SU-DHL-6 (cell line): ENCODE data around the gene G2E3.
A peak's percentile ranks its signal among the peaks of the same experiment; 100 is the strongest.
"Not testable (repeated sequence)": the region's sequence is repeated elsewhere in the genome, so short reads cannot be mapped to it uniquely, and the experiment has no call there.

Experiments used
- H2AFZ ChIP-seq: fragments of 200-600 bp; sonication (generic); 2 replicates; pipeline ENCODE4 v1.6.1; 2014; ENCODE audit warnings: low read depth, mild to moderate bottlenecking, moderate library complexity, mixed read lengths, antibody characterized with exemption, low read length; ENCODE audit not compliant: severe bottlenecking
- H3F3A ChIP-seq: fragments of 200-600 bp; shearing (Covaris generic); 2 replicates; pipeline ENCODE4 v1.6.0; 2016; ENCODE audit warnings: antibody characterized with exemption, mild to moderate bottlenecking; ENCODE audit not compliant: insufficient read depth
- H3K27ac ChIP-seq: fragments of 200-600 bp; sonication (generic); 2 replicates; pipeline ENCODE4 v1.5.1; 2016; ENCODE audit warnings: low read depth, mild to moderate bottlenecking, low read length, moderate library complexity, mixed read lengths
- H3K27me3 ChIP-seq: fragments of 200-600 bp; sonication (generic), shearing (Covaris generic); 2 replicates; pipeline ENCODE4 v1.6.0; 2014; ENCODE audit warnings: mild to moderate bottlenecking, low read length
- H3K36me3 ChIP-seq: fragments of 200-600 bp; sonication (generic); 2 replicates; pipeline ENCODE4 v1.6.1; 2014; ENCODE audit warnings: mild to moderate bottlenecking, low read length, mixed read lengths
- H3K4me2 ChIP-seq: fragments of 300-600, 200-600 bp; shearing (Covaris generic), sonication (generic); 2 replicates; pipeline ENCODE4 v1.6.0; 2014; ENCODE audit warnings: low read length, low read depth, mild to moderate bottlenecking; ENCODE audit not compliant: poor library complexity, severe bottlenecking
- H3K4me3 ChIP-seq: fragments of 200-600 bp; sonication (generic); 2 replicates; pipeline ENCODE4 v1.5.1; 2014; ENCODE audit warnings: antibody characterized with exemption, low read length, mild to moderate bottlenecking, mixed read lengths; ENCODE audit not compliant: insufficient read depth, poor library complexity, severe bottlenecking
- H3K79me2 ChIP-seq: fragments of 200-600 bp; sonication (generic); 2 replicates; pipeline ENCODE4 v1.6.1; 2014; ENCODE audit warnings: mild to moderate bottlenecking, low read length, moderate library complexity; ENCODE audit not compliant: insufficient read depth
- H3K9ac ChIP-seq: fragments of 200-600 bp; sonication (generic); 2 replicates; pipeline ENCODE4 v1.7.0; 2014; ENCODE audit warnings: mild to moderate bottlenecking, low read length
- H3K9me2 ChIP-seq: fragments of 200-600 bp; sonication (generic); replicated peaks from 2 replicates; pipeline ENCODE4 v1.6.1; 2014; ENCODE audit warnings: low read length; ENCODE audit not compliant: insufficient read depth
- H3K9me3 ChIP-seq: fragments of 200-600 bp; sonication (generic); 2 replicates; pipeline ENCODE4 v1.6.1; 2014; ENCODE audit warnings: low read length, mixed read lengths; ENCODE audit not compliant: insufficient read depth
- H4K20me1 ChIP-seq: fragments of 200-600 bp; sonication (generic); 2 replicates; pipeline ENCODE4 v1.6.1; 2014; ENCODE audit warnings: low read depth, mild to moderate bottlenecking, antibody characterized with exemption, low read length, moderate library complexity, mixed read lengths
- EZH2phosphoT487 ChIP-seq: fragments of 200-600 bp; sonication (generic), shearing (Covaris generic); conservative IDR thresholded peaks from 2 replicates; pipeline ENCODE4 v1.6.1; 2018; ENCODE audit warnings: mild to moderate bottlenecking, antibody characterized with exemption, low read length, moderate library complexity, mixed read lengths
- TF ChIP-seq, protein P1 (sequence below): fragments of 200-600 bp; sonication (generic); IDR thresholded peaks from one replicate; pipeline ENCODE4 v1.5.1; 2017; ENCODE audit warnings: antibody characterized with exemption, mild to moderate bottlenecking, low read length, moderate library complexity; ENCODE audit not compliant: insufficient read depth, poor library complexity, severe bottlenecking

The G2E3 gene

DNA sequence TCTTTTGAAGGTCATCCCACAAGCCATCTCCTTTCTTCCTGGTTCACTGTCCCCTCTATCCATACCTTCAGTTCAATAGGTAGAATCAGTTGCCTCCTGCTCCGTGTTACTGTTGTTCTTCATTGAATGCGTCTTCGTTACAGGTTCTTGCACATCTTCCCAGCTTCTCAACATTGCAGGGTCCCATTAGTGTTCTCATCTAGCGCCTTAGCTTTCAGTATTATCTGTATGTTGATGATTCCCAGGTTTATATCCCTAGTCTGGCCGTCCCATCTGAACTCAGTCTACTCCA lies 65.1 kb downstream of the G2E3 start:
- Histone ChIP-seq H3K9me2 (no peaks in the 10 kb centered on the region), H3K4me2 (peak overlapping the region; percentile 98), H3K4me3 (no peak overlapping the region), H3K36me3 (no peaks in the 10 kb centered on the region; the same call in 1 of the 2 replicates), H4K20me1 (peaks cover 3% of the 10 kb centered on the region), H3K9me3 (no peaks in the 10 kb centered on the region), H3K79me2 (peaks cover 67% of the 10 kb centered on the region), H2AFZ (no peak overlapping the region), H3K27me3 (no peaks in the 10 kb centered on the region), H3K27ac (no peak overlapping the region), H3F3A (peaks cover 12% of the 10 kb centered on the region), H3K9ac (no peak overlapping the region)
- TF ChIP-seq, protein P1, sequence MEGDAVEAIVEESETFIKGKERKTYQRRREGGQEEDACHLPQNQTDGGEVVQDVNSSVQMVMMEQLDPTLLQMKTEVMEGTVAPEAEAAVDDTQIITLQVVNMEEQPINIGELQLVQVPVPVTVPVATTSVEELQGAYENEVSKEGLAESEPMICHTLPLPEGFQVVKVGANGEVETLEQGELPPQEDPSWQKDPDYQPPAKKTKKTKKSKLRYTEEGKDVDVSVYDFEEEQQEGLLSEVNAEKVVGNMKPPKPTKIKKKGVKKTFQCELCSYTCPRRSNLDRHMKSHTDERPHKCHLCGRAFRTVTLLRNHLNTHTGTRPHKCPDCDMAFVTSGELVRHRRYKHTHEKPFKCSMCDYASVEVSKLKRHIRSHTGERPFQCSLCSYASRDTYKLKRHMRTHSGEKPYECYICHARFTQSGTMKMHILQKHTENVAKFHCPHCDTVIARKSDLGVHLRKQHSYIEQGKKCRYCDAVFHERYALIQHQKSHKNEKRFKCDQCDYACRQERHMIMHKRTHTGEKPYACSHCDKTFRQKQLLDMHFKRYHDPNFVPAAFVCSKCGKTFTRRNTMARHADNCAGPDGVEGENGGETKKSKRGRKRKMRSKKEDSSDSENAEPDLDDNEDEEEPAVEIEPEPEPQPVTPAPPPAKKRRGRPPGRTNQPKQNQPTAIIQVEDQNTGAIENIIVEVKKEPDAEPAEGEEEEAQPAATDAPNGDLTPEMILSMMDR: no peak
- TF ChIP-seq EZH2phosphoT487: no peak

DNA sequence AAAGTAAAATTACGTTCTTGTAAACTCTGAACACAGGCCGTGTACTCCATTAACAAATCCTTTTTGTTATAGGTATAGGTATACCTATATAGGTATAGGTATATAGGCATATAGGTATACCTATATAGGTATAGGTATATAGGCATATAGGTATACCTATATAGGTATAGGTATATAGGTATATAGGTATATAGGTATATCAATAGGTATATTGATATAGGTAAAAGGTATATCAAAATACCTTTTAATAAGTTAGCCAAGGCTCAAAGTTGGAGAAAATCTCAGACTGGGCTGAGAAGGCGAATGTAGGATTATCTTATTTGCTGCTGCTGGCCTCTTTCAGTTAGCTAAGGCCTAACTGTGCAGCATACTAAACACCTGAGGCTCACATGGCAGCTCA lies 66.6 kb downstream of the G2E3 start:
- H3K9me3 ChIP-seq: no peaks in the 10 kb centered on the region
- no peak overlapping the region for H3K4me3 ChIP-seq
- H2AFZ ChIP-seq: no peak overlapping the region
- TF ChIP-seq, protein P1: no peak
- TF ChIP-seq EZH2phosphoT487: no peak
- peaks cover 80% of the 10 kb centered on the region for H3K79me2 ChIP-seq
- no peaks in the 10 kb centered on the region; the same call in 1 of the 2 replicates for H3F3A ChIP-seq
- peaks cover 3% of the 10 kb centered on the region for H4K20me1 ChIP-seq
- H3K36me3 ChIP-seq: peaks cover 3% of the 10 kb centered on the region; the same call in 1 of the 2 replicates
- H3K27ac ChIP-seq: no peak overlapping the region
- H3K27me3 ChIP-seq: no peaks in the 10 kb centered on the region
- no peak overlapping the region for H3K9ac ChIP-seq
- H3K9me2 ChIP-seq: no peaks in the 10 kb centered on the region
- H3K4me2 ChIP-seq: no peak overlapping the region

DNA sequence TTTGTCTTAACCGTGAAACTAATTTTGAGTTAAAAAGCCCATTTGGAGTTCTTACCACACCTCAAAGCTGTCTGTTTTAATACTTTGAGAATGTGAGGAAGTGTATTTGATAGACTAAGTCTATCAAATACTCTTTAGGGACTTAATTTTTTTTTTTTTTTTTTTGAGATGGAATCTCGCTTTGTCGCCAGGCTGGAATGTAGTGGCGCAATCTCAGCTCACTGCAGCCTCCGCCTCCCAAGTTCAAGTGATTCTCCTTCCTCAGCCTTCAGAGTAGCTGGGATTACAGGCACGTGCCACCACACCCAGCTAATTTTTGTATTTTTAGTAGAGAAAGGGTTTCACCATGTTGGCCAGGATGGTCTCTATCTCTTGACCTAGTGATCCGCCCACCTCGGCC lies 70.5 kb downstream of the G2E3 start:
- not testable (repeated sequence) for H2AFZ ChIP-seq, H3K9me2 ChIP-seq, H4K20me1 ChIP-seq, H3K9me3 ChIP-seq, H3F3A ChIP-seq, H3K4me3 ChIP-seq, H3K4me2 ChIP-seq, H3K27ac ChIP-seq, H3K27me3 ChIP-seq, H3K9ac ChIP-seq
- Histone ChIP-seq H3K79me2 (peaks cover 70% of the 10 kb centered on the region), H3K36me3 (peaks cover 18% of the 10 kb centered on the region)

DNA sequence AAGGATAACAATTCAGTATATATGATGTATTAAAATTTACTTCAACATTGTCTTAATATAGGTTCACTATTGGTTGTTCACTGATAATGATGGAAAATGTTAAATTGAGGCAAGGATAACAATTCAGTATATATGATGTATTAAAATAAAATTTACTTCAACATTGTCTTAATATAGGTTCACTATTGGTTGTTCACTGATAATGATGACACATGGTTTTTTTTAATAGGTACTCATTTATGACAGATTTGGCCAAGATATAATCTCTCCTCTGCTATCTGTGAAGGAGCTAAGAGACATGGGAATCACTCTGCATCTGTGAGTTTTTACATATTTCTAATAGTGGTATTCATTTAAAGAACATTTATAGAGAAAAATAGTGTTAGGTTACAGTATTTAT lies 71.3 kb downstream of the G2E3 start:
- no peaks in the 10 kb centered on the region for H3F3A ChIP-seq
- H3K9me3 ChIP-seq: no peaks in the 10 kb centered on the region
- H3K4me3 ChIP-seq: no peak overlapping the region
- H3K27me3 ChIP-seq: no peaks in the 10 kb centered on the region
- H2AFZ ChIP-seq: no peak overlapping the region
- TF ChIP-seq EZH2phosphoT487: no peak
- TF ChIP-seq, protein P1: no peak
- H3K9ac ChIP-seq: no peak overlapping the region
- H3K79me2 ChIP-seq: peaks cover 62% of the 10 kb centered on the region
- peaks cover 7% of the 10 kb centered on the region for H4K20me1 ChIP-seq
- peaks cover 25% of the 10 kb centered on the region for H3K36me3 ChIP-seq
- no peaks in the 10 kb centered on the region for H3K9me2 ChIP-seq
- no peak overlapping the region for H3K4me2 ChIP-seq
- no peak overlapping the region for H3K27ac ChIP-seq
